Stimulated activated CD8-positive, alpha-beta memory T cell treated with anti-CD3 and anti-CD28 coated beads, Interleukin-12 subunit alpha, Interleukin-12 subunit beta, amount 100 ng/mL, for 4 hours (primary cell): ENCODE measurements around the gene LDLR.
"Not testable (repeated sequence)": the region's sequence is repeated elsewhere in the genome, so short reads cannot be mapped to it uniquely, and the experiment has no call there.

ENCODE experiments used
- DNase-seq: peaks from one replicate; pipeline ENCODE4 v3.0.0-alpha.2; 2020; ENCODE audit warnings: low read depth

LDLR gene

GRCh38 chr19:11073568-11073967 lies 15.7 kb upstream of the LDLR start:
- no peak for DNase-seq

- not testable (repeated sequence) for DNase-seq
These were observed 12.5 kb upstream of the LDLR start for GRCh38 chr19:11076792-11077191.

GRCh38 chr19:11078893-11079292 lies 10.4 kb upstream of the LDLR start:
- no peak for DNase-seq

- no peak for DNase-seq
These were observed 9.3 kb upstream of the LDLR start for GRCh38 chr19:11079999-11080398.

GRCh38 chr19:11087870-11088505 lies 1.3 kb upstream of the LDLR start:
- no peak for DNase-seq

- DNase-seq, result no peak
These were observed 583 bp upstream of the LDLR start for GRCh38 chr19:11088506-11089253.

GRCh38 chr19:11090014-11090263 lies 676 bp downstream of the LDLR start:
- not testable (repeated sequence) for DNase-seq

- peak; percentile 95 for DNase-seq
These were observed 1.2 kb downstream of the LDLR start for GRCh38 chr19:11090264-11090996.

GRCh38 chr19:11090997-11091702 lies 1.9 kb downstream of the LDLR start:
- no peak for DNase-seq

GRCh38 chr19:11091703-11092153 lies 2.5 kb downstream of the LDLR start:
- DNase-seq, result peak; percentile 33

- DNase-seq, result no peak
These were observed 2.9 kb downstream of the LDLR start for GRCh38 chr19:11092181-11092538.

GRCh38 chr19:11093689-11094238 lies 4.5 kb downstream of the LDLR start:
- DNase-seq, result no peak

GRCh38 chr19:11094520-11094894 lies 5.2 kb downstream of the LDLR start:
- DNase-seq, result no peak

- DNase-seq, result no peak
These were observed 7.1 kb downstream of the LDLR start for GRCh38 chr19:11096210-11096841.

GRCh38 chr19:11097367-11097766 lies 8.1 kb downstream of the LDLR start:
- DNase-seq, result not testable (repeated sequence)

- DNase-seq, result no peak
These were observed 9.1 kb downstream of the LDLR start for GRCh38 chr19:11098327-11098726.

- no peak for DNase-seq
These were observed 9.6 kb downstream of the LDLR start for GRCh38 chr19:11098861-11099260.

GRCh38 chr19:11100049-11100448 lies 10.8 kb downstream of the LDLR start:
- no peak for DNase-seq

- DNase-seq, result no peak
These were observed 11.8 kb downstream of the LDLR start for GRCh38 chr19:11101057-11101456.

GRCh38 chr19:11102944-11103343 lies 13.7 kb downstream of the LDLR start:
- no peak for DNase-seq

- DNase-seq, result not testable (repeated sequence)
These were observed 14.4 kb downstream of the LDLR start for GRCh38 chr19:11103667-11104066.
